ENCODE results near the gene PGLYRP3.

GRCh38 chr1:153333902-153334301, 21.1 kb upstream of the PGLYRP3 start:
- no peak for TF ChIP-seq CTCF (IDR thresholded peaks at IDR 0.05; ENCODE audit: insufficient read depth, low read depth, low read length)
- no peak for TF ChIP-seq EZH2 (IDR thresholded peaks at IDR 0.05; ENCODE audit: insufficient read depth, low read length)
